Testis (tissue), 3 donors: ENCODE data around the gene JAML. TPM values are rescaled to one million over a fixed set of nuclear protein-coding genes. Genes with fewer than 3 reads are reported as not detected.

Experiments
- DNase-seq: peaks from one replicate; pipeline ENCODE4 v3.0.0-alpha.2; 2019
- H3K27ac ChIP-seq, 2 donors: fragments of 200-600 bp; sonication (generic); one replicate each; pipeline ENCODE4 v1.5.1; 2019
- H3K27me3 ChIP-seq: fragments of 200-600 bp; sonication (generic); one replicate; pipeline ENCODE4 v1.5.1; 2019
- H3K36me3 ChIP-seq: fragments of 200-600 bp; sonication (generic); one replicate; pipeline ENCODE4 v1.5.1; 2017; ENCODE audit warnings: low read depth; ENCODE audit errors: missing control alignments
- H3K4me1 ChIP-seq: fragments of 200-600 bp; sonication (generic); one replicate; pipeline ENCODE4 v1.5.1; 2019
- H3K4me3 ChIP-seq, 2 donors: fragments of 200-600 bp; sonication (generic); one replicate each; pipeline ENCODE4 v1.5.1; 2017 to 2019
- H3K9me3 ChIP-seq: fragments of 200-600 bp; sonication (generic); one replicate; pipeline ENCODE4 v1.5.1; 2017
- POLR2A ChIP-seq: fragments of 450-650 bp; IDR thresholded peaks from one replicate; pipeline ENCODE4 v1.6.1; 2017; ENCODE audit warnings: antibody characterized with exemption, mild to moderate bottlenecking, moderate library complexity
- WGBS, 2 donors: methylation state at CpG; one replicate each; pipeline ENCODE4 v1.1.5; 2018; 5-methylcytosine and 5-hydroxymethylcytosine counted together
- intact Hi-C: fragments of 100-400 bp; cut with DNase I; formaldehyde crosslinking; loops from one replicate; pipeline ENCODE4 v1.15.1; 2023; ENCODE audit warnings: low total_unique reads
- polyA plus RNA-seq: library from polyadenylated mRNA; stranded (reverse); fragments of 350-450 nt; fragmentation: Illumina TruSeq; extraction: RNeasy Lipid Tissue Mini Kit (QIAGEN cat#74804); gene quantifications from one replicate; pipeline ENCODE4 v1.2.3, GENCODE V29; 2014; ENCODE audit warnings: low read depth, low replicate concordance; ENCODE audit not compliant: insufficient read depth
- total RNA-seq, 2 donors: library from RNA; depleted of rRNA; stranded (reverse); fragments of >200 nt; gene quantifications; one replicate each; pipeline ENCODE4 v1.2.3, GENCODE V29; 2016
- TF ChIP-seq, protein P1 (sequence below), 3 experiments: fragments of 450-650 bp in 2 of 3; fragments of 200-600 bp in 1 of 3; sonication (generic) in 1 of 3; IDR thresholded peaks; one replicate each; pipeline ENCODE4 v1.5.1; 2016 to 2019; ENCODE audit warnings: antibody characterized with exemption in 3 of 3, mild to moderate bottlenecking in 2 of 3, moderate library complexity in 1 of 3

JAML gene
- total and polyA plus RNA-seq, 3 donors from 2014 or later: 1.9 to 9.7 (median 3.5) TPM

DNA sequence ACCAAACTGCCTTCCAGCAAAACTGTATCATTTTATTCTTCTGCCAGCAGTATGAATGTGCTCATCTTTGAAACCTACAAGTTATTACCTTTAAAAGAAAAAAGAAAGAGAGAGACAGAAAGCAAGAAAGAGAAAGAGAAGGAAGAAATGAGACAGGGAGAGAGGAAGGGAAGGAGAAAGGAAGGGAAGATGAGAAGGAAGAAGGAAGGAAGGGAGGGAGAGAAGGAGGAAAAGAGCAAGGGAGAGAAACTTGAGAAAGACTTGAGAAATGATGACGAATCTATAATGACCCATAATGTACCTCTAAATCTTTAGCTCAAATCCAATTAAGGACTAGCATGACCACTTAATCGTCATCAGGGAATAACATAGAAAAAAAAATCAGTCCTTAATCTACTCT, 11.4 kb upstream of the JAML start:
- TF ChIP-seq, protein P1, sequence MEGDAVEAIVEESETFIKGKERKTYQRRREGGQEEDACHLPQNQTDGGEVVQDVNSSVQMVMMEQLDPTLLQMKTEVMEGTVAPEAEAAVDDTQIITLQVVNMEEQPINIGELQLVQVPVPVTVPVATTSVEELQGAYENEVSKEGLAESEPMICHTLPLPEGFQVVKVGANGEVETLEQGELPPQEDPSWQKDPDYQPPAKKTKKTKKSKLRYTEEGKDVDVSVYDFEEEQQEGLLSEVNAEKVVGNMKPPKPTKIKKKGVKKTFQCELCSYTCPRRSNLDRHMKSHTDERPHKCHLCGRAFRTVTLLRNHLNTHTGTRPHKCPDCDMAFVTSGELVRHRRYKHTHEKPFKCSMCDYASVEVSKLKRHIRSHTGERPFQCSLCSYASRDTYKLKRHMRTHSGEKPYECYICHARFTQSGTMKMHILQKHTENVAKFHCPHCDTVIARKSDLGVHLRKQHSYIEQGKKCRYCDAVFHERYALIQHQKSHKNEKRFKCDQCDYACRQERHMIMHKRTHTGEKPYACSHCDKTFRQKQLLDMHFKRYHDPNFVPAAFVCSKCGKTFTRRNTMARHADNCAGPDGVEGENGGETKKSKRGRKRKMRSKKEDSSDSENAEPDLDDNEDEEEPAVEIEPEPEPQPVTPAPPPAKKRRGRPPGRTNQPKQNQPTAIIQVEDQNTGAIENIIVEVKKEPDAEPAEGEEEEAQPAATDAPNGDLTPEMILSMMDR (IDR thresholded peaks at IDR 0.05): no peak
- TF ChIP-seq POLR2A: no peak
- no peak overlapping the region for H3K27ac ChIP-seq
- intact Hi-C loops: no loop called here
- no peak overlapping the region for H3K4me3 ChIP-seq
- H3K36me3 ChIP-seq: no peaks in the 10 kb centered on the region
- 73 to 78% methylated on average over 2 of the region's 2 CpGs for WGBS, 2 donors
- no peak for DNase-seq
- no peaks in the 10 kb centered on the region for H3K27me3 ChIP-seq
- H3K4me1 ChIP-seq: no peaks in the 10 kb centered on the region
- H3K9me3 ChIP-seq: no peaks in the 10 kb centered on the region

DNA sequence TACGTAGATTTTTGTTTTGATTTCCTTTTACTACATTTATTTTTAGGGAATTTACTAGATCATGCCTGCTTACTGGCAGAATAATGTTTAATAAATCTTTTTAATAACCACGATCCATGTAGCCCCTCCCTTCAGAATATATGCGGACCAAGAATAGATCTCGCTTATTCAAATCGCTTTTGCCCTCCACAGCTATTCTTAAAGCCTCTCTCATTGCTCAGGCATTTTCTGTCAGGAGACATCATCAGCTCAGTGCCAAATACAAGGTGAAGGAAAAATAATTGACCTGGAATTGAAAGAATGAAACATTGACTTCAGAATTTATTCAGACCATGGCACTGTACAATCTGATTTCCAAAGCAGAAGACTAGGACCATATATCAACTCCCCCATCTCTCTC, 10.0 kb upstream of the JAML start:
- 92 to 96% methylated on average over 5 of the region's 5 CpGs for WGBS, 2 donors
- no peaks in the 10 kb centered on the region for H3K36me3 ChIP-seq
- H3K27ac ChIP-seq: no peak overlapping the region
- H3K27me3 ChIP-seq: no peaks in the 10 kb centered on the region
- no peaks in the 10 kb centered on the region for H3K9me3 ChIP-seq
- DNase-seq: no peak
- no peak overlapping the region for H3K4me3 ChIP-seq
- TF ChIP-seq, protein P1 (IDR thresholded peaks at IDR 0.05): no peak
- TF ChIP-seq POLR2A: no peak
- intact Hi-C loops: no loop called here
- H3K4me1 ChIP-seq: no peaks in the 10 kb centered on the region

DNA sequence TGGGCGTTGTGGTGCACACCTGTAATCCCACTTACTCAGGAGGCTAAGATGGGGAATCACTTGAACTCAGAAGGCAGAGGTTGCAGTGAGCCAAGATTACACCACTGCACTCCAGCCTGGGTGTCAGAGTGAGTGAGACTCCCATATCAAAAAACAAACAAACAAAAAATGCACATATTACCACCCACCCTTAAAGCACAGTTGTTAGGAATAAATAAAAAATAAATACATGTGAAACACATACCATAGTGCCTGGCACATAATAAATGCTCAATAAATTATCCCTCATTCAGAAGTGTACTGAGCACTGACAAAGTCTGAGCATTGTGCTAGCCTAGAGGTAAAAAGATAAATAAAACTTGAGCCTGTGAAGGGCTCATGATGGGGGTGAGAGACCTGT, 9.0 kb upstream of the JAML start:
- 94 to 100% methylated on average over 1 of the region's 1 CpG for WGBS, 2 donors
- Histone ChIP-seq H3K36me3 (no peaks in the 10 kb centered on the region), H3K9me3 (no peaks in the 10 kb centered on the region), H3K27ac (no peak overlapping the region), H3K4me1 (no peaks in the 10 kb centered on the region), H3K27me3 (no peaks in the 10 kb centered on the region), H3K4me3 (no peak overlapping the region)
- DNase-seq: no peak
- intact Hi-C loops: no loop called here
- TF ChIP-seq, protein P1 (IDR thresholded peaks at IDR 0.05): no peak
- no peak for TF ChIP-seq POLR2A

DNA sequence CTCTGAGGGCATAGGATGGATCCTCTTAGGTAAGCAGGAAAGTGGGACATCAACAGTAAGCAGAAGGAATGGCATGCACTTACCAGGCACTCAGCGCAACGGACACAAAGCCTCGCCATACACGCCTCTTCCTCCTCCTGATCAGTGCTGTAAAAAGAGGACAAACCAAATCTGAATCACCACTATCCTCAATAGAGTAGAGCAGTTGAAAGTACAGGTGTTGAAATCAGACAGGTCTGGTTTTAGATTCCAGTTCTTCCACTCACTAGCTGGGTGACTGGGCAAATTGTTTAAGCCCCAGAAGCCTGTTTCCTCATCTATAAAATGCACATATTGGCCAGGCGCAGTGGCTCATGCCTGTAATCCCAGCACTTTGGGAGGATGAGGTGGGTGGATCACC, 8.6 kb upstream of the JAML start:
- intact Hi-C loops: no loop called here
- no peak for TF ChIP-seq POLR2A
- TF ChIP-seq, protein P1 (IDR thresholded peaks at IDR 0.05): no peak
- Histone ChIP-seq H3K27me3 (no peaks in the 10 kb centered on the region), H3K9me3 (no peaks in the 10 kb centered on the region), H3K4me3 (no peak overlapping the region), H3K36me3 (no peaks in the 10 kb centered on the region), H3K27ac (no peak overlapping the region), H3K4me1 (no peaks in the 10 kb centered on the region)
- DNase-seq: no peak
- WGBS, 2 donors: 93 to 95% methylated on average over 5 of the region's 5 CpGs

DNA sequence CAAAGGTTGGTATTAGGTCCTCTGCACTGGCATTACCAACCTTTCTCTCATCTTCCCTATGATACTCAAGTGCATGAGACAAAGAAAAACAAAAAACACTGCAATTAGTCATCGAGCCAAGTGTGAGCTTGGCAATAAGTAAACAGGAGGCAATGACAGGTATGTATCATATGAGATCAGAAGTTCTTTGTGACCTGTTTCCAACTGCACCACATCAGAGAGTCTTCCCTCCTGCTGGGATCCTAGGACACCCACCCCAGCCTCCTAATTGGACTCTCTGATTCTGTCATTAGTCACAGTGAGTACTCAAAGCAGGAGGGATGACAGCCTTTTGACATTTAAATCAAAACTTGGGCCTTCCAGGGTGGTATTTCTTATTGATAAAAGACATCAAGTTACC, 7.8 kb upstream of the JAML start:
- no peak for DNase-seq
- no peaks in the 10 kb centered on the region for H3K36me3 ChIP-seq
- H3K4me3 ChIP-seq: no peak overlapping the region
- H3K9me3 ChIP-seq: no peaks in the 10 kb centered on the region
- intact Hi-C loops: no loop called here
- no peak overlapping the region for H3K27ac ChIP-seq
- TF ChIP-seq, protein P1 (IDR thresholded peaks at IDR 0.05): no peak
- no peak for TF ChIP-seq POLR2A
- no peaks in the 10 kb centered on the region for H3K4me1 ChIP-seq
- WGBS, 2 donors: 90% methylated on average over 1 of the region's 1 CpG
- H3K27me3 ChIP-seq: no peaks in the 10 kb centered on the region
